Ishikawa (cell line): Measurements from ENCODE around the gene IL1RN.

Source experiments
- CEBPB ChIP-seq: IDR thresholded peaks from 2 replicates; pipeline ENCODE4 v1.6.1; 2012
- CREB1 ChIP-seq: IDR thresholded peaks from 2 replicates; pipeline ENCODE4 v1.6.1; 2012; ENCODE audit warnings: low read depth
- EGR1 ChIP-seq: IDR thresholded peaks from 2 replicates; pipeline ENCODE4 v1.6.1; 2012
- EP300 ChIP-seq: IDR thresholded peaks from 2 replicates; pipeline ENCODE4 v1.6.1; 2012; ENCODE audit warnings: borderline replicate concordance
- FOXM1 ChIP-seq: IDR thresholded peaks from 2 replicates; pipeline ENCODE4 v1.6.1; 2012; ENCODE audit warnings: low read depth, borderline replicate concordance
- MAX ChIP-seq: IDR thresholded peaks from 2 replicates; pipeline ENCODE4 v1.6.1; 2012
- NFIC ChIP-seq: IDR thresholded peaks from 2 replicates; pipeline ENCODE4 v1.6.1; 2012
- RAD21 ChIP-seq: IDR thresholded peaks from 2 replicates; pipeline ENCODE4 v1.6.1; 2012; ENCODE audit warnings: low read depth
- REST ChIP-seq: IDR thresholded peaks from 2 replicates; pipeline ENCODE4 v1.6.1; 2012; ENCODE audit warnings: low read depth, mild to moderate bottlenecking
- TAF1 ChIP-seq: IDR thresholded peaks from 2 replicates; pipeline ENCODE4 v1.6.1; 2012; ENCODE audit warnings: low read depth, mild to moderate bottlenecking
- TCF12 ChIP-seq: IDR thresholded peaks from 2 replicates; pipeline ENCODE4 v1.6.1; 2012; ENCODE audit warnings: low read depth
- TEAD4 ChIP-seq: IDR thresholded peaks from 2 replicates; pipeline ENCODE4 v1.6.1; 2012
- USF1 ChIP-seq: IDR thresholded peaks from 2 replicates; pipeline ENCODE4 v1.6.1; 2012
- YY1 ChIP-seq: IDR thresholded peaks from 2 replicates; pipeline ENCODE4 v1.6.1; 2012; ENCODE audit warnings: low read depth
- ZBTB7A ChIP-seq: IDR thresholded peaks from 2 replicates; pipeline ENCODE4 v1.6.1; 2012; ENCODE audit warnings: low read depth

IL1RN gene

GRCh38 chr2:113176696-113177355 lies 49.4 kb downstream of the IL1RN start:
- TF ChIP-seq FOXM1 (no peak), USF1 (no peak), YY1 (no peak), ZBTB7A (no peak), EGR1 (no peak), MAX (no peak), EP300 (no peak), TEAD4 (no peak), TCF12 (no peak), REST (no peak), TAF1 (no peak), NFIC (no peak), CREB1 (no peak)

- TF ChIP-seq CEBPB (no peak), REST (no peak), ZBTB7A (no peak), YY1 (no peak), TEAD4 (no peak), USF1 (no peak), TCF12 (no peak), FOXM1 (no peak), EP300 (no peak), CREB1 (no peak), RAD21 (no peak), NFIC (no peak), MAX (no peak), TAF1 (no peak), EGR1 (no peak)
Measured at GRCh38 chr2:113178069-113178746, 50.8 kb downstream of the IL1RN start.

GRCh38 chr2:113178891-113179290 lies 51.5 kb downstream of the IL1RN start:
- TF ChIP-seq USF1 (no peak), YY1 (no peak), MAX (no peak), NFIC (no peak), CEBPB (no peak), TEAD4 (no peak), TAF1 (no peak), FOXM1 (no peak), REST (no peak), CREB1 (no peak), ZBTB7A (no peak), EP300 (no peak), RAD21 (no peak), EGR1 (no peak), TCF12 (no peak)
